NCI-H2196 (cell line): ENCODE measurements around the gene ARL2BP.
"Not testable (repeated sequence)": the region's sequence is repeated elsewhere in the genome, so short reads cannot be mapped to it uniquely, and the experiment has no call there.

Experiments used
- DNase-seq: peaks from one replicate; lab custom pipeline; 2025; ENCODE audit not compliant: unreplicated experiment; lab: John Stamatoyannopoulos, UW

The ARL2BP gene

GRCh38 chr16:57263541-57264351 lies 18.7 kb downstream of the ARL2BP start:
- DNase-seq: no peak

DNA sequence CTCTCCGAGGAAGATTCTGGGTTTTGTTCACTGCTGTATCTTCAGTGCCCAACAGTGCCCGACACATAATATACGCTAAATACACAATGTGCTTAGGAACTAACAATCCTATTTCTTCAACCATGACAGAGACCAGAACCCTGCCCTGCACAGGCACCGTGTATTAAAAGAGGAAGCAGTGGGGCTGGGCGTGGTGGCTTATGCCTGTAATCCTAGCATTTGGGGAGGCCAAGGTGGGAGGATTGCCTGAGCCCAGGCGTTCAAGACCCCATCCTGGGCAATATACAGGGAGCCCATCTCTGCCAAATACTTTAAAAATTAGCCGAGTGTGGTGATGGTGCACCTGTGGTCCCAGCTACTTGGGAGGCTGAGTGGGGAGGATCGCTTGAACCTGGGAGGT lies 19.3 kb downstream of the ARL2BP start:
- DNase-seq: no peak

- peak; percentile 6 for DNase-seq
Measured at GRCh38 chr16:57264950-57265371, 19.9 kb downstream of the ARL2BP start.

DNA sequence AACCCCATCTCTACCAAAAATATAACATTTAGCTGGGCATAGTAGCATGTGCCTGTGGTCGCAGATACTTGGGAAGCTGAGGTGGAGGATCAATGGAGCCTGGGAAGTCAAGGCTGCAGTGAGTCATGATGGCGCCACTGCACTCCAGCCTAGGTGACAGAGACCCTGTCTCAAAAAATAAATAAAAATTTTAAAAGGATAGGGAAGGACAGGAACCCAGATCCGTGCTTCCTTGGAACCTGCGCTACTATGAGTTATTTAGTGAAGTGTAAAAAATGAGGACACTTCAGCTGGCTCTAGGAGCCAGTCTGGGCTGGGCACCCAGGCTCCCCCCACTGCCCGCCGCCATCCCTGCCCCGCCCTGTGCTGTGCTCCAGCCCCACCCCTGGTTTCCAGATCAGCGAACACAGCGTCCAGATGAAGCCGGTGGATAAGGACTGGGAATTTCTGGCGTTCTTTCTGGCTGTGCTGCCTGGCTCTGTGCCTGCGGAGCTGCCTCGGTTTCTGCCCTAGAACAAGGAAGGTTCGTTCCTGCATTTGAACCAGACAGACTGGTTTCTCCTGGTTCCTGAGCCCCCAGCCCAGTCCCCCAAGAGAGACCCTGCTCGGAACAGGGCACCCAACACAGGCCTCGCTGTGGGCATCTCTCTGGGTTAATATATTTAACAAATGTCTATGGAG lies 20.9 kb downstream of the ARL2BP start:
- DNase-seq: no peak

- DNase-seq: no peak
Measured at GRCh38 chr16:57266531-57267260, 21.6 kb downstream of the ARL2BP start.

GRCh38 chr16:57267343-57267742 lies 22.3 kb downstream of the ARL2BP start:
- DNase-seq: not testable (repeated sequence)

DNA sequence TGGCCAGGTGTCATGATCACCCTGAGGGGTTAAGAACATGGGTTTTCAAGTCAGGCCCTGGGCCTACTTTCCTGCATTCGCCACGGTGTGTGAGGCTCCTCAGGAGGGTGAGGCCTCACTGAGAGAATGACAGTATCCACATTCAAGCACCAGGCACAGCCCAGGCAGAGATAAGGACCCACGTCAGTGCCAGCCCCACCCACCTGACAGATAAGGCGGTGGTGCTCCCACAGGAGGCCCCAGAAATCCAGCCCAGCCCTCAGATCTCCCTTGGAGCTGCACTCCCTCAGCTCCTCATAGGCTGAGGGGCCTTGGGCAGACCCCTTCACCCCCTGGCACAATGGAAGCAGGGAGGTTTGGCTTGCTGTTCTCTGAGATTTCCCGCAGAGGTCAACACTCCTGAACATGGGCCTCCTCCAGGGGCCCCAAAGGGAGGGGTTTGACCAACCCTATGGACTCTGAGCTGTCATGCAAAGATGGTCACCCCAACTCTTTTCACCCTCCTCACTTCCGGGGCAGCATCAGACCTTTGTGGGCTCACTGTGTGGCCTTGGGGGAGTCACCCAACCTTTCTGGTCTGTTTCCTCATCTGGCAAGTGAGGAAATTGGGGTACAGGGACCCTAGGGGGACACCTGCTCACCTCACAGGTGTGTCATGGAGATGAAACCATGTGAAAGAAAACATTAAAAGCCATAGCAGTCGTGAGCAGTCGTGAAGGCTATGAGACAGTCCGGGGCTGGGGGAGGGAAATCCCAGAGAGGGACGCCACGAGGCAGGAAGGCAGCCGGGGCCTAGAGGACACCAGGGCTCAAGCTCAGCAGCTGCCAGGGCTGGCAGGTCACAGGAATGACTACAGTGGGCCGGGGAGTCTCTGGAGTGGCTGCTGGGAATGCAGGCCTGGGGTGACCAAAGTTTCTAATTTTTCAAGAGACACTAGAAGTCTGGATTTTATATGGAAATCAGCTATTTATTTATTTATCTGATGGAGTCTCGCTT lies 24.0 kb downstream of the ARL2BP start:
- DNase-seq: no peak

- DNase-seq: no peak
Measured at GRCh38 chr16:57270221-57271062, 25.4 kb downstream of the ARL2BP start.

- no peak for DNase-seq
Measured at GRCh38 chr16:57271063-57271345, 25.9 kb downstream of the ARL2BP start.

DNA sequence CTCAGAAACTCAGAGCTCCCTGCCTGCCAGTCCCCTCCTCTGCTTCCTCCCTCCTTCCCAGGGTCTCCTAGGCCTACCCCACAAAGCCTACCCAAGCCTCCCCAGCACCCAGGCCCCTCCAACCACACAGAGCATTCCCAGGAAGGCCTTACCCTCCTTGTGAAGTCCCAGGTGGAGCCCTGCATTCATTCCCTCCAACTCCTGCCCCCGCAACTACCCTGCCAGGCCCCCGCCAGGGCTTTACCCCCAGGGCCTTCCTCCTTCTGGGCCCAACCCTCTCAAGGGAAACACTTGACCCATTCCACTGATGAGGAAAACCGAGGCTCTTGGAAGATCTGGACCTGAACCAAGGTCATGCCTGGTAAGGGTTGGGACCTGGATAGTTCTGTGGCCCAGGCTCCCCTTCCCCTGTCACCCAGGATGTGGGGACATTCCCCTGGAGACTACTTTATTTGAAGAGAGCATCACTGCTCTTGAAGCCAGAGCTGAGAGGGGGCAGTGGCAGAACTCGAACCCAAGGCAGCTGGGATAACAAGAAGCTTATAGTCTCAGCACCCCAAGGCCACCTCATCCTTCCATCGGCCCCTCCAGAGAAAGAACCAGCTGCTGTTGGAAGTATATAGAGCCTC lies 26.9 kb downstream of the ARL2BP start:
- no peak for DNase-seq

GRCh38 chr16:57273359-57273758 lies 28.3 kb downstream of the ARL2BP start:
- DNase-seq: no peak

- no peak for DNase-seq
Measured at GRCh38 chr16:57273826-57274225, 28.8 kb downstream of the ARL2BP start.

GRCh38 chr16:57275946-57276345 lies 30.9 kb downstream of the ARL2BP start:
- DNase-seq: not testable (repeated sequence)

DNA sequence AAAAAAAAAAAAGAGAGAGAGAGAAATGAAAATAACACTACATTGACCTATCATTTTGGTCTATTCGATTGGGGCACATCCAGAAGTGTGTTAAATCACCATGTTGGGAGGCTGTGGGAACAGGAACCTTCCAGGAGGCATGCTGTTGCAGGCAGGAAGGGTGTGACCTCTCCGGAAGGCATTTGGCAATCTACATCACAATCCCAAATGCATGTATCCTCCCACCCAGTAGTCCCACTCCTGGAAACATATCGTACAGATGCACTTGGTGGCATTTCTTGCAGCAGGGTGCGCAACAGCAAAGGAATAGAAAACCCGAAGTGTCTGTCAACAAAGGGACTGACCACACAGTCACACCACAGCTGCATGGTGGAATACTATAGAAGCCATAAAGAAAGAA lies 31.5 kb downstream of the ARL2BP start:
- no peak for DNase-seq

DNA sequence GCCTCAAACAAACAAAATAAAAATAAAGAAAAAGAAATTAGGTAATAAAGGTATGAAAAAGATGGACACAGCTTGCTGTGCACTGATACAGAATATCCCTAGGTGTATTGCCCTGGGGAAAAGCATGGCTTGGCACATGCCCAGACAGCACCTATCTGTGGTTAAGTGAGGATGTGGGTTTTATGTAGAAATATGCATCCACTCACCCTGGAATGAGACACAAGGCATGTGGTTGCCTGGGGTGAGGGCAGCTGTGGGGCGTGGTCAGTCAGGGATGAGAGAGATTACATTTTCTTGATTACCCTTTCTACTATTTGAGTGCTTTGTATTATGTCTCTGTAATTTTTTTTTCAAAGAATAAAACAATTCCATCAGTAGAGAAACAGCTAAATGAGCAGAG lies 32.5 kb downstream of the ARL2BP start:
- peak; percentile 15 for DNase-seq

DNA sequence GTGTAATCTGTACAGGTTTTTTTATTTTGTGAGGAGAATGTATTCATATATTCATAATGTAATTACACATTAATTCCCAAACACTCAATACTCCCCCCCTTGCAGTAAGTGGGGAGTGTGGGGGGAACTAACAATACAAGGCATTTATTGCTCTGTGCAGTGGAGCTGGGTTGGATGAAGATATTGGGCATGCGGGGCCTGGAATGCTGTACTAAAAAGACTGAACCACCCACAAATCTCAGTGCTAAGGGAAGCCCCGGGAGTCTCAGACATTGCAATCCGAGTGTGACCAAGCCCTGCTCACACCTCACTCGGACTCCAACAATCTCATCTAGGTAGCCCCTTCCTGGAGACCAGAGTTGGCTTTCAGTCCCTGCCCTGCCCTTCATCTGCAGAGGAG lies 33.4 kb downstream of the ARL2BP start:
- no peak for DNase-seq

DNA sequence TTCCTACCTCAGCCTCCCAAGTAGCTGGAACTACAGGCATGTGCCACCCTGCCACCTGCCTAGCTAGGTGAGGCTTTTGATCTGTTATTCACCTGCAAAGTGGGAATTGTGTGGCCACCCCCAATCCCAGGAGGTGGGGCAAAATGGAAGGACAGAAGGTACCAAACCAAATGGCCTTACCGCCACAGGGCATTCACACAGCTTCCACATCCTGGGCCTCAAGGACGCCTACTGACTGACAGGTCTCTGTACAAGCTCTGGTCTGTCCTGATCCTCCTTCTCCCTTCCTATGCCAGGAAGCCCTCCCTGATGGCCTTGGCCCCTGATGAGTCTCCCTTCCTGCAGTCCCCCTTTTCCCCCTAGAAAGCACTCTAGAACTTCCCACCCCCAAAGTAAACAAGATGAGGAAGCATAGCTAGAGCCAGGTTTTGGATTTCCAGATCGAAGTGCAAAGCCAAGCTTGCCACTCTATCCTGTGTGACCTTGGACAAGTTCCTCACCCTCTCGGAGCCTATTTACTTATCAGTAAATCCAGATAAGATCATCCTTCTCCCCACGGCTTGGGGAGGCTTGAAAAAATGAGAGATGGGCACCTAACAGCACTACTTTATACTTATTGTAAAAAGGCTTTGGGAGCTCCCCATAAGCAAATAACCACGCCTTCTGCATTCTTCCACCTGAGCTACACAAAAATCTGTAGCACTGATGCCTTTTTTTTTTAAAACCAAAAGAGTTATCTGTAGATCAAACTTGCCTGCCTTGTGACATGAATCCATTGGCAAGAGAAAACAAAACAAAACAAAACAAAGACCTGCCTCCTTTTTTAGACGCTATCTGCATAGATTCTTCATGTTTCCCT lies 35.0 kb downstream of the ARL2BP start:
- DNase-seq: no peak

- DNase-seq: no peak
Measured at GRCh38 chr16:57281791-57282190, 36.7 kb downstream of the ARL2BP start.
